ENCODE results near the gene SRI.

SRI gene

DNA sequence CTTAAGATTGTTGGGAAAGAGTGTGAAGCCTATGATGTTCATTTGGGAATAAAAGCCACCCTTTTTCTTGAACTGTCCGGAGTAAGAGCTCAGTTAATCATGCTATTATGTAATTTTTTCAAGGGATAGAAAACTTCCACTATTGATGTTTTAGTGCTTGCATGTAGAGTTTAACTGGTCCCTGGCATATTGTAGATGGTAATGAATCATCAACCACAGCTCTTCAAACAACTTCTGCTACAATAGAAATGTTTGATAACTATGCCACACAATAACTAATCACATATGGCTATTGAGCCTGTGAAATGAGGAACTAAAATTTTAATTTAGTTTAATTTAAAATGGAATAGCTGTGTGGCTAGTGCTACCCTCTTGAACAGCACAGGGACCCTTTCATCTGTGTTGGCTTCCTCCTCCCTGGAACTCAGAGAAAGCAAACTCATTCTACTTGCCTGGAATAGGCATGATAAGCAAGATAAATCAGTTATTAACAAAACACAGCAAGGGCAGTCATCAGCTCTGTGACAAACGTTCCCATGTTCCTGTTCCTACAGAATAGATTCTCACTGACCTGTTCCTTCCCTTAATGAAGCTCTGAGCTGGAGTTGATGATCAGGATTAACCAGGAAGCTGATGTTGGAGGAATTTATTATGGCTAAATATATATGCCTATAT lies 4.9 kb upstream of the SRI start:
- no peak for DNase-seq (ENCODE audit: low spot score)

DNA sequence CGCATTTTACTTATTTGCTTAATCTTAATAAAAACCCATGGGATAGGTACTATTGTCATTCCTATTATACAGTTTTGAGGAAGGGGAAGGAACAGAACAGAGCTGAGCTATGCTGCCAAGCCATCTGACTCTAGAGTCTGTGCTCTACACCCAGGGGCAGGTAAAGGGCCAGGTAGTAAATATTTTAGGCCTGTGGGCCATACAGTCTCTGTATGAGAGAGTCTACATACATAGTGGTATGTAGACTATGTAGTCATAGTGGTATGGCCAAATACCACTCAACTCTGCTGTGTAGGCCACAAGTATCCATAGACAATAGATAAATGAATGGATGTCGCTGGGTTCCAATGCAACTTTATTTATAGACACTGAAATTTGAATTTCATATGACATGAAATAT lies 3.4 kb upstream of the SRI start:
- DNase-seq (ENCODE audit: low spot score), result no peak

DNA sequence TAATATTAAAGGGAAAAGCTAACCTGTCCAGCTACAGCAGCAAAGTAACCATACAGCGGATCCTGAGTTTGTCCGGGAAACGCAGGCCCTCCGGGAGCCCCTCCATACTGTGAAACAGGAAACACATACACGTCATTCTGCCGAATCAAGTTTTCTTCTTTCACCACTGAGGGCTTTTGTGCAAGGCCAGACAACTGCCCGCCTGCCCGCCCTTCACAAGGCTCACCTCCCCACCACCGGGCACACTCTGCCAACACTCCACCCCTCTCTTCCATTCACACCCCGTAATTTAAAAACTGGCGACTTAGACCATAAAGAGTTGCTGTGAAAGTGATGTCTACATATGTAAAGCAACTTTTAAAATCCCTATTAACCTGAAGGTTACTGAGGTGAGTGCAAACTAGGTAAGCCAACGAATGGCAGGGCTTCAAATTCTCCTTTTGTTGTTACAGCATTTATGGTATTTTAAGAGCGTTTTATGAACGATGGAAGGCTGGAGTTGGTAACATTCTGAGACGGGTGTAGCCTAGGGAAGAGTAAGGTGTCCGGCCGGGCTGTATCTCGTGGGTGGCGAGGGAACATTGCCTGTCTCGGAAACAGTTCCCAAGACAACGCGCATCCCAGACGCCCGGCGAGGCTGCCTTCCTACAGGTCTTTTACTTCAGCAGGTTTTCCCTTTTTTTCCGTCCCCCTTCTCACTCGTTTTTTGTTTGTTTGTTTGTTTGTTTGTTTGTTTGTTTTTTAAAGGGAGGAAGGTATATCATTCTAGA lies 817 bp downstream of the SRI start:
- peak; percentile 36 for DNase-seq (ENCODE audit: low spot score)

DNA sequence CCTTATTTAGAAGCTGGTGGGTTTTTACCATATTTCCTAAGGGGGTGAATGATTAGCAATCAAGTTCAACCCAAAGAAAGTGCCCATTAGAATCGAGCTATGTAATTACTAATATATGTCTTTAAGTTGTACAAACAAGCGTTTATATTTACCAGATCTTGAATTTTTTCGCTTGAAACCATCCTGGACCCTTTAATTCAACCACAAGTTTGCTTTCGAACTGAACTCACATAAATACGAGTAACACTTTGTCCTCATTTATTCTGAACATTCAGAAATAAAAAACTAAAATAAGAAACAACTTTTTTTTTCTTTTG lies 1.5 kb downstream of the SRI start:
- no peak for DNase-seq (ENCODE audit: low spot score)

DNA sequence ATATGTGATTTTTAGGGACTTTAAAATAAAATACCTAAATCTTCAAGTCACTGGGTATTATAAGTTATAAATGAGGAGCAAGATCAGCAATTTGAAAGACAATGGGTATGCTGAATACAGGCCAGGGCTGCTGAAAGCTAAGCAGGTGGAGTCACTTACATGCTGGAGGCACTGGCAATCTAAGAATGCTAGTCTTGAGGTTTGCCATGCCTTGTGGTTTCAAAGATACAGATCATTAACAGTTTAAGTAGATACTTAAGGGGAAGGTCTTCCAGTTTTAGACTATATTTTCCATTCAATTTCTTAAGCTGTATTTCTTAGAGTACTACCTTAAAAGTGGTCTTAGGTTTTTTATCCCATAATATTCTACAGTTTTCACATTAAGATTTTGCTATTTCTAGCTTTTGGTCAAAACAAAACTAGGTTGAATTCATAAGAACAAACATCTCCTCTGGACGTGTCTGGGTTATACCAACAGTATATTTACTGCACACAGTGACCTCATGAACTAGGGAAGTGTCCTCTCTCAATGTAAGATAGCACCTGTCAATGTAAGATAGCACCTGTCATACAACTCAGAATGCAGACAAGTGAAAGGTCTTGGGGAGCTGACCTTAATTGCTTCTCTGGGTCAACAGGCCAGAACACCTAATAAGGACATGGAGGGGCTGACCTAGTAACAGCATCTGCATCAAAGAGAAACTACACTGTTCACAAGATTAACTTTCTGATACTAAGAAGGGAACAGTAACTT lies 2.0 kb downstream of the SRI start:
- peak; percentile 15 for DNase-seq (ENCODE audit: low spot score)

DNA sequence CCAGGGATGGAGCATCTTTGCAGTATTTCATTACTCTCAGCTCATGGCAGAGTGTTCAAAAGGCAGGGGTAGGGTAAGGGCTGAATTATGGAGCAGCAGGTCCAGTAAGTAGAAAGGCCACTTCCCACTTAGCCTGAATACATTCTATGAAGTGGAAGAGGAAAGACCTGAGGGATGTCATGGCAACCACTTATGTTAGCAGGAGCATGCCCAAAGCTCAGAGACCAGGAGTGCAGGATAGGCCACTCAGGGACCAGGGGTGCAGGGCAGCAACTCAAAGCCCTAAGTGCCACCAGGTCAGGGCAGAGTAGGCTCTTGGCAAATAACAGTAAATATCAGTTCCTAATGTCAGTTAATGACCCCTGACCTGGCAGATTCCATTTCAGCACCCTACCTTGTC lies 3.6 kb downstream of the SRI start:
- no peak for DNase-seq (ENCODE audit: low spot score)

DNA sequence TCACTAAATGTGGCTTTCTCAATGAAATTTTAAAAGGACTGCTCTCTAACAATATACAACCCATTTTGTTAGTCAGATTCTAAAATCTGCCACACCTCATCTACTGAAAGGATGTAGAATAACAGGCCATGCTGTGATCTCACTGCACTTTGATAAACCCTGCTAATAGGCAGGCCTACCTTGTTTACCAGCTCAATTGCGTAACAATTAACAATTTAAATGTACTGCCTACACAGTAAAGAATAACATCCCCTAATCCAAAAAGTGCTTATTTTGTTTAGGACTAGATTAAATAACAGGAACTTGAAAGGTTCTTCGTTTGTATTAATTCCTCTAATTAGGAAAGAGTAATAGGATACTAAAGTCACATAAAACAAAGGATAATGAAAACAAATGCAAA lies 4.5 kb downstream of the SRI start:
- DNase-seq (ENCODE audit: low spot score), result no peak

DNA sequence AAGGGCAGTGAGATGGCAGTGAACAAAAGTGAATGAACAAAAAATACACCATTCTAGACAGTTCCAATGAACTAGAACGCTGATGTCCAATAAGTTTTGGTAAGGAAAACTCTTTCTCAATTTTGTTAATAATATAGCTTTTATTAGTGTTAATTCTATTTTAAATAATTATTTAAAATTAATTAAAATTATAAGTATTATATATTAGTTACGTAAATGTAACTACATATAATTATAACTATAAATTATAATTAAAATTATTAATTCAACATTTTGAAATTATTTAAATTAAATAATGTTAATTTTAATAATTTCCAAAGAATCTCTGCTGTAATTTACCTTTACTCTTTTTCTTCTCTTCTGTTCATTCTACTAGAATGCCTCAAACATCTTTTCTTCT lies 5.4 kb downstream of the SRI start:
- no peak for DNase-seq (ENCODE audit: low spot score)

DNA sequence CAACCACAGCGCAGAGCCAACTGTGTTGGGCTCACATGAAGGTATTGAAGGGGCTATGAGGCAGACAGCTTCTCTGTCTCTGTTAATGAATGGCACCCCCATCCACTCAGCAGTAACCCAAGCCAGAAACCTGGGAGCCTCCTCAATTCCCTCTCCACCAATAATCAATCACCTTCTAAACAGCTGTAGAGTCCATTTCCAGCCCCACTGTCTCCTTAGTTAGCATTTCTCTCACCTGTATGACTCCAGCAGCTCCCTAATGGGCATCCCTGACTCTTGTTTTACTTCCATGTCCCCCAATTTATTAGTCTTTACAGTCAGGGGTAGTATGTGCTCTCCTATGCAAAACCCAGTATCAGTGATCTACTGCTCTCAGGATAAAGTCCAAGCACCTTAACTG lies 6.9 kb downstream of the SRI start:
- DNase-seq (ENCODE audit: low spot score), result no peak

DNA sequence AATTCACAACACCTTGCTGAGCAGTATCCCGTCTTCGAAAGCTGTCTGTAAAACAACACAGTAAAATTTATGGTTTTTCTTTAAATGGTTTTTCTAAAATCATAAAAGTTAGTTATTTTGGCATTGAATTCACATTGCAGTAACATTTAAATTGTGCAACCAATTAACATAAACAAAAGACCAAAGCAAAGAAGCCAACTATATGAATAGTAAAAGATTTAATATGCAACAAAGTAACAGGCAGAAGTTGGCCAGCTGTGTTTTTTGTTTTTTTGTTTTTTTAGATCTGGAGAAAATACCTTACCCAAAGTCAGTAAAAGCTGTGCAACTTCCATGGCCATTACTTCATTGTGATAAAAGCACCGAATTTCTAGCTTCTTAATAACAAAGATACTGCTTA lies 11.3 kb downstream of the SRI start:
- DNase-seq (ENCODE audit: low spot score), result no peak

DNA sequence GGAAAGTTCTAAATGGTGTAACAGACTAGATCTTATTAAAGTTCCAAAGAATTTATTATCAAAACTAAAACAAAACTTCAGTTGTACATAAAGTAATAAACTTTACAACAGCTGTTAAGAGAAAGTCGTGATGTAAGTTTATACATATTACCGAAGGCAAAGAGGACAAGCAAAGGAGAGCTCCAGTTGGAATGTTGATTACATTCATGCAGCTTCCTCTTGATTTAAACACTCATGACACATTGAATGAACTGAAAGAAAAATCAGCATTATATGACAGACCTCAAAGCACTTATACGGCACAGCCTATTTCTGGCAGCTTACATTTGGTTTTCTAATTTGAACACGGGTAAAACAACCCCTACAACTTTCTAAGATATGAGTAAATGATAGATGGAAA lies 13.6 kb downstream of the SRI start:
- DNase-seq (ENCODE audit: low spot score), result no peak

DNA sequence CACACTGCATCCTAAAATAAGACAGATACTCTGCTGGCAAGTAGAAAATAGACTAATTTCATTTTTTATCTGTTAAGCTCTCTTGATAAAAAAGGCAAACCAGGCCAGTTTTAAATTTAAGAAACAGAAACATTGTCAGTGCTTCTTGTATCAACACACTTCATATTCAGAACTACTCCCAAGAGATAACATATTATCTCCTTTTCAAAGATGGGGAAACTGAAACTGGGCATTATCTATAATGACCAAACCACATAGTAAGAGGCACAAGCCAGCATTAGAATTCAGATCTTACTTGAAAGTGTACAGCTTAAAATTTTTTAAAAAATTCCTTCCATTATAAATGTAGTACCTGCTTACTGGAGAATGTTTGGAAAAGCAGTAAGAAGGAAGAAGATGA lies 14.7 kb downstream of the SRI start:
- DNase-seq (ENCODE audit: low spot score), result no peak

DNA sequence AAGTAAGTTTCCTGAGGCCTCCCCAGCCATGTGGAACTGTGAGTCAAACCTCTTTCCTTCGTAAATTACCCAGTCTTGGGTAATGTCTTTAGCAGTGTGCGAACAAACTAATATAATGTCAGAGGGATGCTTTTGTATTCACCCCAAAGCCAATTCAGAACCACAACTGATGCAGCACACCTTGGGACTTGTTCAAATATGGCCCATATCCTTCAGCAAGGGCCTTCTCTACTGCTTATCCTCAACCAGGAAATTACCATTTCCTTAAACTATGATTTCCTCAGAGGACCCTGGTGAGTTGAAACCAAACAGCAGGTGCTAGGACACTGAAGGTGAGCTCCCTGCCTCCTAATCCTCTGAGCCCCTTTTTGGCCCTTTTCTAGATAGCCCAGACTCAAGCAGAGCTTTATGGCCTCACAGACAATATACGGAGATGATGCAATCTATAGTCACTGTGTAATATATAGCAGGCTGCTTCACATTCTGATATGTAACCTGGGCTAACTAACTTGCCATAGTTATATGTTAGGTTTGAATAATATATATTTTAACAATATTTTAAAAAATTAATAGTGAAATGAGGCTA lies 15.2 kb downstream of the SRI start:
- DNase-seq (ENCODE audit: low spot score), result no peak

DNA sequence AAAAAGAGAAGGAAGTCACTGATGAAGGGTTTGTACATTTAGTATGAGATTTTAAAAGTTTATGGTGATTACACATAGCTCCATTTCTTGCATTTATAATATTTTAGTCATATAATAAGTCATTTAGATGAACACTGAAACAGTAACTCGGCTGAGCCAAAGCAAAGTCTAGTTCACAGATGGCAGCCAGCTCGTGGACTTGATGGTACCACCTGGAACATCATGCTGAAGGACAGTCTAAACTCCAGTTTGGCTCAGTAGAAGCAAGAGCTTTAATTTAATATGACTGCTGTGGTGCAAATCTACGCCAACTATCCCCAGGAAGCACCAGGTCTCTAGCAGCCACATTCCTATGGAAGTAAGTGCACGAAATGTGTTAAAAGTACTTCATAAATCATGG lies 16.4 kb downstream of the SRI start:
- no peak for DNase-seq (ENCODE audit: low spot score)

DNA sequence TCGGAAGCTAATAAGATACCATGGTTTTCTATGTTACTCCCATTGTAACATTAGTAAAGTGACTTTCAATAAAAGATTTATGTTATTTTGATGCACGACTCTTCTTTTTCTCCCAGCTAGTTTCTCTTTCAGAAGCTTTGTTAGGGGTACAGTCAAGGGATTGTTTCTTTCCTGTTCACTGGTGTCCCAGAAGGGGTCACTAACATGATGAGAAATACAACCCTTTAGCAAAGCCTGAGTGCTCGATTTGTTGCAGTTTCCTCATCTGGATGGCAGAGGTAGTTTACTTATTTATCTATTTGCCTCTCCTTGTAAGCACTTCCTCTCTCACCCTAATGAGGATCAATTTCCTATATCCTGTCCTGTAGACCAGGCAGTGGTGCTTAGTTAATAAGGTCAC lies 17.0 kb downstream of the SRI start:
- no peak for DNase-seq (ENCODE audit: low spot score)

DNA sequence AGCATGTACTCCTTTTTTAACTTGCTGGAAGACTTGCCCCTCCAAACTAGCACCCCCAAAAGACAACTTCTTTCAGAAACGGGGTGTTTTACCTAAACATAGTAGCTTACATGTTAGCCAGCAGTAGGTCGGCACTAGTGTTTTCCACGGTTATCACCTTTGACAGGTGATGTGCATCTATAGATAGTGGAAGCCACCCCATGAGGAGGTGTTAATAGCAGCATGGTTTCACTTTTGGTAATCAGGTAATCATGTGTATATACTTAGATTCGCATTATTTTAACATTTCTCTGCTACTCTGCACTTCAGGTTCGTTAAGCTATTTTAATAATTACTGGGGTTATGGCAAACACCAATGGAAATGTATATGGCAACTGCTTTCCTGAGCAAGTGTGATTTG lies 17.6 kb downstream of the SRI start:
- DNase-seq (ENCODE audit: low spot score), result no peak

DNA sequence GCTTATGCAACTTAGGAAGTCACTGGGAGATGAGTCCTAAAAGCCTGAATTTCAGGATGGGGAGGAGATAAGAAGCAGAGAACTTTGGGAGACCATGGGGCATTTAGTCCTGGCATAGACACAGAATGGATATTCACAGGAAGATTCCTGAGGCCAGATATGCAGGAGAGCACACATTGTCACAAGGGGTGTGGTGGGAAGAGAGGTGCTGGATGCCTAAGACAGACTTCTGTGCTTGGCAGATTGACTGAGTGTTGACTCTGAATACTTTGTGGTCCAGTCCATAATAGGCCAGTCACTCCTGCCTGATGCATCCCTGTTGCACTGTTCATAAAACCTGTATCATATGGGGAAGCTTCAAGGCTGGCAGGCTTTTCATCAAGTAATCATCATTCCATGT lies 18.5 kb downstream of the SRI start:
- no peak for DNase-seq (ENCODE audit: low spot score)

DNA sequence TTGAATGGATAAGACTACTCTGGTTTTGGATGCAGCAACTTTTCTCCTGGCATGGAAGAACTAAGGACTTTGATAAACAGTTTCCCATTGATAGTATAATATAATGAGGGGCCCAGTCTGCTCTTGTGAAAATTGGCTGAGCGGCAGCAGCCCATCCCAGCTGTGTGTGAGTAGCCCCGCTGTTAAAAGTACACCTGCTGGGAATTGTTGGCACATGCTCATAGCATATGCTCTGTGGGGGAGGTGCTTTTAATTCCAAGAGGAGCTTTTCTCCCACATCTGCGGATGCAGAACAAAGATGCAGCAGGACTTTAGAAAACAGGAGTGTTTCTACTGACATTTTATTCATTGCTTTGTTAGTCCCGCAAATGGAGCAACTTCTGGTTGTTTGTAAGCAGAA lies 19.0 kb downstream of the SRI start:
- DNase-seq (ENCODE audit: low spot score), result no peak

DNA sequence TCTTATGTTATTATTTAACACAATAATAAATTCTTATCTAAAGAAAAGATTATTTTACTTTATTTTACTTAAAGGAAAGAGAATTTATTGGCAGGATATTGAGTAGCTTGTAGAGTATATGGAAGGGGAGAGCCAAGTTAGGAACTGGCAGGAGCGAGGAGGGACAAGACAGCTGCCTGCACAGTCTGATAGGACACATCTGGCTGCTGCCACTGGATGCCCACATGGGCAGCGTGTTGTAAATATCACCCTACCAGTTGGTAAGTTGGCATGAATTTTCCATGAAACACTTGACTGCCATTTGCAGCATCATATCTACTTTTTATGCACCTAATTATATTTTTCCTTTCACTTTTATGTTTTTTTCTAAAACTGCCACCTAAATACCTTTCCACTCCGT lies 19.6 kb downstream of the SRI start:
- DNase-seq (ENCODE audit: low spot score), result no peak

DNA sequence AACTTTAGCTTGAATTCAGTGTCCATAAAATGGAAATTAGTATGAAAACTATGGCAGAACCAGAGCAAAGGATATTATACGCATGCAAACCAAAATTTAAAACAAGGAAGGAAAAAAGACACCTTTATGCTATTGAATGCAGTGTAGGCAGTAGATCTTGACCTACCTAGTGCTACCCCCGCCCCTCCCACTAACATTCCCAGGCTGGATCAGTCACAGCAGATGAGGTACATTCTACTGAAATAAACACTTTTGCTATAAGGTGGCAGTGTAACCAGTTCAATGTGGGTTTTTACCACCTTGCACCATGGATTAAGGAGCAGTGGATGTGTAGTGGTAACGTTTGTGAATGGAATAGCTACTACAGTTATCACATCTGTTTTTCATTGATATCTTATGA lies 27.9 kb downstream of the SRI start:
- no peak for DNase-seq (ENCODE audit: low spot score)

DNA sequence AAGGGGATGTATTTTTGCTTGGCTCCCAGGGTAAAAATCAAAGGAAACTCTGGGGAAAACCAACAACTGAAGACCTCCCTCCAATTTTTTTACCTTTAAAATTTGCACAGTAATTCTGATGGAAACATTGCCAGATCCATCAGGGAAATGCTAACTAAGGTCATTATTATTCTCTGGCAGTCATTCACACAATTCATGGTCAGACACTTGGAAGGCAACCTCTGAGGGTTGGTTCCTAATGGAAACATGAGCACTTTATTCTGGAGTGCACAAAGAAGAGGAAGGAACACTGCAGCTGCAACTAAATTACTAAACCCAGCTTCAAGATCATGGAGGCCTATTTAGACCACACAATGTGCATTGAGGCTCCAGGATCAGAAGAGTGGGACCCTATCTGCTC lies 34.2 kb downstream of the SRI start:
- DNase-seq (ENCODE audit: low spot score), result no peak

DNA sequence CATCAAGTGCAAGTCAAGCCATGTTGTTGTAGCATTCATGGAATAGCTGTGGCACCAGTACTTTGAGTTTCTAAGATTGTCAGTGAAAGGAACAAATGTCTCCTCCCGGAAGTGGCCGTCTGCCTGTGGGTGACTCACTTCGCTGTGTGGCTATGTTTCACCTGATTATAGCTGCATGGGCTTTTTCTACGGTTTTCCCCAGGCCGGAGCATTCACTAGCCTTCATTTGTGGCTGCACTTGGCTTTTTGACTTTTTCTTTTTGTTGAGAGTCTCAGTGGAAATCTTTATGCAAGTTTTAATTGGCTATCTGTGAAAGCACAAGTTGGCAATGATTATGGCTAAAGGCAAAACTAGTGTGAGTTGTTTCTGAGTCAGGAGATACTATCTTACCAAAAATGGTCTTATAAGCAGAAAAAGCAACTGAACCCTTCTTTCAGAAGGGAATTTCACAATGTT lies 35.0 kb downstream of the SRI start:
- DNase-seq (ENCODE audit: low spot score), result no peak

DNA sequence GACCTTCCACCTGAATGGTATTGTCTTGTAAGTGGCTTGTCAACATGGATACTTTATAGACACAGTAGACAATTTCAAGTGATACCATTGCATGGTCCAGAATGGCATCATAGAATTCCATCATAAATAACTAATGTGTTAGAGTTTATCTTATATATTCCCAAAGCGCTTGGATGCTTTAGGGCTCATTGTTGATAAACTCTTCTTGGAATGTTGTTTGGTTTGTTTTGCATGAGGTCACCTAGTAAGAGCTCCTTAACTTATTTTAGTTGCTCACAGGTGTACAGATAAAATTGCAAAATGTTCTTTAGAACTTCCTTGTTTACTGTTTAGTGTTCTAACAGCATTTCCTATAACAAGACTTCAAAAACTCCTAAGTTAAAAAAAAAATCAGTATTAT lies 36.8 kb downstream of the SRI start:
- no peak for DNase-seq (ENCODE audit: low spot score)
